H1 (cell line): ENCODE measurements around the gene RARRES1. TPM values are rescaled to one million over a fixed set of nuclear protein-coding genes. Genes with fewer than 3 reads are reported as not detected.

Source experiments
- BCL11A ChIP-seq, 2 experiments: IDR thresholded peaks; one replicate each; pipeline ENCODE4 v1.6.1; 2011; ENCODE audit warnings: low read depth in 2 of 2, low read length in 2 of 2, mild to moderate bottlenecking in 2 of 2
- CHD2 ChIP-seq: IDR thresholded peaks from 2 replicates; pipeline ENCODE4 v1.6.1; 2012; ENCODE audit warnings: low read length, improper control_type of control experiment
- EGR1 ChIP-seq: IDR thresholded peaks from 2 replicates; pipeline ENCODE4 v1.6.1; 2011; ENCODE audit warnings: low read depth, low read length, borderline replicate concordance
- HDAC2 ChIP-seq, 2 experiments: fragments of 300-600 bp in 1 of 2; sonication (generic) in 1 of 2; IDR thresholded peaks; 2 replicates each; pipeline ENCODE4 v1.6.1; 2011 to 2012; ENCODE audit warnings: low read depth in 2 of 2, low read length in 2 of 2, mild to moderate bottlenecking in 2 of 2, moderate library complexity in 2 of 2, borderline replicate concordance in 1 of 2, inconsistent platforms in 1 of 2
- SIX5 ChIP-seq: IDR thresholded peaks from 2 replicates; pipeline ENCODE4 v1.6.1; 2011; ENCODE audit warnings: mild to moderate bottlenecking, low read depth, low read length
- TAF1 ChIP-seq: IDR thresholded peaks from 2 replicates; pipeline ENCODE4 v1.6.1; 2011; ENCODE audit warnings: mild to moderate bottlenecking, low read depth, low read length
- TEAD4 ChIP-seq: IDR thresholded peaks from 2 replicates; pipeline ENCODE4 v1.6.1; 2012; ENCODE audit warnings: low read depth, low read length, inconsistent platforms, mixed read lengths
- polyA plus RNA-seq, 7 experiments: library from polyadenylated mRNA; depleted of rRNA in 3 of 7; stranded (reverse) in 5 of 7; unstranded in 2 of 7; fragments of >200 nt in 5 of 7; fragments of 200-250 nt in 2 of 7; gene quantifications; 1 replicate in 5 of 7; 2 replicates in 1 of 7; 4 replicates in 1 of 7; pipeline versions ENCODE4 v1.2.1 to v1.2.3, GENCODE V29; 2011 to 2013; ENCODE audit warnings: missing spikeins in 2 of 7, mixed read lengths in 2 of 7
- total RNA-seq: library from RNA; stranded (reverse); fragmentation: NEBNext Ultra II Directional; extraction: Animal tissue kit (Norgen Biotek cat#: 25700); gene quantifications from 2 replicates; pipeline ENCODE4 v1.2.1, GENCODE V29; 2021
- TF ChIP-seq, protein P1 (sequence below): fragments of 300-600 bp; sonication (generic); IDR thresholded peaks from 2 replicates; pipeline ENCODE4 v1.7.1; 2012; ENCODE audit warnings: low read length, moderate library complexity, mild to moderate bottlenecking, inconsistent platforms; ENCODE audit not compliant: insufficient replicate concordance
- TF ChIP-seq, protein P2 (sequence below): IDR thresholded peaks from 2 replicates; pipeline ENCODE4 v1.6.1; 2011; ENCODE audit warnings: low read depth, mild to moderate bottlenecking, low read length; ENCODE audit not compliant: insufficient read depth

The RARRES1 gene
- total and polyA plus RNA-seq, 2 of the 8 experiments (the other 6 are each of a cell fraction or from before 2014, with no cell fraction given), result 0.26 to 0.71 TPM

DNA sequence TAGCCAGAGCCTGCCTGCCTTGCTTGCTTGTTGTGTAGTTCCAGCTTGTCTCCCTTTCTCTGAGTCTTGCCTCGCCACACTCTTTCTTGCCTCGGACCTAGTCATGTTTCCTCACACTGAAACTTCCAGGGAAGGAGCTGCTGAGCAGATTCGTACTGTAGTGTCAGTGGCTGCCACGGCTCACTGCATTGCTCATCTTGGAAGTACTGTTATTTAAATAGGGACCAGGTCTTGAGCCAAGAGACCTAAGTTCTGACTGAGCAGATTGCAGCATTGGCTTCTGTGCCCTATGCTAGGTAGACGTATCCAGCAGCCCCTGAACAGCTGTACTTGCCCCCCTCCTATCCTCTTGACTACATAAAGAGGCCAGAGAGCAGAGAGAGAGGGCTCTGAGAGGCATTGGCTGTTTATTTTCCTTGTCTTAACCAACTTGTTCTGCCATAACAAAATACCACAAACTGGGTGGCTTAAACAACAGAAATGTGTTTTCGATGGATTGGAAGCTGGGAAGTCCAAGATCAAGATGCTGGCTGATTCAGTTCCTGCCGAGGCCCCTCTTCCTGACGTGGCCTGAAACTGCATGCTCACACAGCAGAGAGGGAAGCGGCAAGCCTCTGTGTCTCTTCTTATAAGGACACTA lies 5.8 kb upstream of the RARRES1 start (continued):
- TF ChIP-seq, protein P1, sequence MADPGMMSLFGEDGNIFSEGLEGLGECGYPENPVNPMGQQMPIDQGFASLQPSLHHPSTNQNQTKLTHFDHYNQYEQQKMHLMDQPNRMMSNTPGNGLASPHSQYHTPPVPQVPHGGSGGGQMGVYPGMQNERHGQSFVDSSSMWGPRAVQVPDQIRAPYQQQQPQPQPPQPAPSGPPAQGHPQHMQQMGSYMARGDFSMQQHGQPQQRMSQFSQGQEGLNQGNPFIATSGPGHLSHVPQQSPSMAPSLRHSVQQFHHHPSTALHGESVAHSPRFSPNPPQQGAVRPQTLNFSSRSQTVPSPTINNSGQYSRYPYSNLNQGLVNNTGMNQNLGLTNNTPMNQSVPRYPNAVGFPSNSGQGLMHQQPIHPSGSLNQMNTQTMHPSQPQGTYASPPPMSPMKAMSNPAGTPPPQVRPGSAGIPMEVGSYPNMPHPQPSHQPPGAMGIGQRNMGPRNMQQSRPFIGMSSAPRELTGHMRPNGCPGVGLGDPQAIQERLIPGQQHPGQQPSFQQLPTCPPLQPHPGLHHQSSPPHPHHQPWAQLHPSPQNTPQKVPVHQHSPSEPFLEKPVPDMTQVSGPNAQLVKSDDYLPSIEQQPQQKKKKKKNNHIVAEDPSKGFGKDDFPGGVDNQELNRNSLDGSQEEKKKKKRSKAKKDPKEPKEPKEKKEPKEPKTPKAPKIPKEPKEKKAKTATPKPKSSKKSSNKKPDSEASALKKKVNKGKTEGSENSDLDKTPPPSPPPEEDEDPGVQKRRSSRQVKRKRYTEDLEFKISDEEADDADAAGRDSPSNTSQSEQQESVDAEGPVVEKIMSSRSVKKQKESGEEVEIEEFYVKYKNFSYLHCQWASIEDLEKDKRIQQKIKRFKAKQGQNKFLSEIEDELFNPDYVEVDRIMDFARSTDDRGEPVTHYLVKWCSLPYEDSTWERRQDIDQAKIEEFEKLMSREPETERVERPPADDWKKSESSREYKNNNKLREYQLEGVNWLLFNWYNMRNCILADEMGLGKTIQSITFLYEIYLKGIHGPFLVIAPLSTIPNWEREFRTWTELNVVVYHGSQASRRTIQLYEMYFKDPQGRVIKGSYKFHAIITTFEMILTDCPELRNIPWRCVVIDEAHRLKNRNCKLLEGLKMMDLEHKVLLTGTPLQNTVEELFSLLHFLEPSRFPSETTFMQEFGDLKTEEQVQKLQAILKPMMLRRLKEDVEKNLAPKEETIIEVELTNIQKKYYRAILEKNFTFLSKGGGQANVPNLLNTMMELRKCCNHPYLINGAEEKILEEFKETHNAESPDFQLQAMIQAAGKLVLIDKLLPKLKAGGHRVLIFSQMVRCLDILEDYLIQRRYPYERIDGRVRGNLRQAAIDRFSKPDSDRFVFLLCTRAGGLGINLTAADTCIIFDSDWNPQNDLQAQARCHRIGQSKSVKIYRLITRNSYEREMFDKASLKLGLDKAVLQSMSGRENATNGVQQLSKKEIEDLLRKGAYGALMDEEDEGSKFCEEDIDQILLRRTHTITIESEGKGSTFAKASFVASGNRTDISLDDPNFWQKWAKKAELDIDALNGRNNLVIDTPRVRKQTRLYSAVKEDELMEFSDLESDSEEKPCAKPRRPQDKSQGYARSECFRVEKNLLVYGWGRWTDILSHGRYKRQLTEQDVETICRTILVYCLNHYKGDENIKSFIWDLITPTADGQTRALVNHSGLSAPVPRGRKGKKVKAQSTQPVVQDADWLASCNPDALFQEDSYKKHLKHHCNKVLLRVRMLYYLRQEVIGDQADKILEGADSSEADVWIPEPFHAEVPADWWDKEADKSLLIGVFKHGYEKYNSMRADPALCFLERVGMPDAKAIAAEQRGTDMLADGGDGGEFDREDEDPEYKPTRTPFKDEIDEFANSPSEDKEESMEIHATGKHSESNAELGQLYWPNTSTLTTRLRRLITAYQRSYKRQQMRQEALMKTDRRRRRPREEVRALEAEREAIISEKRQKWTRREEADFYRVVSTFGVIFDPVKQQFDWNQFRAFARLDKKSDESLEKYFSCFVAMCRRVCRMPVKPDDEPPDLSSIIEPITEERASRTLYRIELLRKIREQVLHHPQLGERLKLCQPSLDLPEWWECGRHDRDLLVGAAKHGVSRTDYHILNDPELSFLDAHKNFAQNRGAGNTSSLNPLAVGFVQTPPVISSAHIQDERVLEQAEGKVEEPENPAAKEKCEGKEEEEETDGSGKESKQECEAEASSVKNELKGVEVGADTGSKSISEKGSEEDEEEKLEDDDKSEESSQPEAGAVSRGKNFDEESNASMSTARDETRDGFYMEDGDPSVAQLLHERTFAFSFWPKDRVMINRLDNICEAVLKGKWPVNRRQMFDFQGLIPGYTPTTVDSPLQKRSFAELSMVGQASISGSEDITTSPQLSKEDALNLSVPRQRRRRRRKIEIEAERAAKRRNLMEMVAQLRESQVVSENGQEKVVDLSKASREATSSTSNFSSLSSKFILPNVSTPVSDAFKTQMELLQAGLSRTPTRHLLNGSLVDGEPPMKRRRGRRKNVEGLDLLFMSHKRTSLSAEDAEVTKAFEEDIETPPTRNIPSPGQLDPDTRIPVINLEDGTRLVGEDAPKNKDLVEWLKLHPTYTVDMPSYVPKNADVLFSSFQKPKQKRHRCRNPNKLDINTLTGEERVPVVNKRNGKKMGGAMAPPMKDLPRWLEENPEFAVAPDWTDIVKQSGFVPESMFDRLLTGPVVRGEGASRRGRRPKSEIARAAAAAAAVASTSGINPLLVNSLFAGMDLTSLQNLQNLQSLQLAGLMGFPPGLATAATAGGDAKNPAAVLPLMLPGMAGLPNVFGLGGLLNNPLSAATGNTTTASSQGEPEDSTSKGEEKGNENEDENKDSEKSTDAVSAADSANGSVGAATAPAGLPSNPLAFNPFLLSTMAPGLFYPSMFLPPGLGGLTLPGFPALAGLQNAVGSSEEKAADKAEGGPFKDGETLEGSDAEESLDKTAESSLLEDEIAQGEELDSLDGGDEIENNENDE, result no peak
- TF ChIP-seq CHD2 (no peak), EGR1 (no peak), BCL11A (IDR thresholded peaks at IDR 0.05; ENCODE audit: low read depth in 2 of 2, low read length in 2 of 2) (no peak), HDAC2 (IDR thresholded peaks at IDR 0.05; ENCODE audit: borderline replicate concordance in 1 of 2, low read depth in 2 of 2, low read length in 2 of 2) (no peak), TEAD4 (no peak), TAF1 (no peak), SIX5 (no peak)
- TF ChIP-seq, protein P2, sequence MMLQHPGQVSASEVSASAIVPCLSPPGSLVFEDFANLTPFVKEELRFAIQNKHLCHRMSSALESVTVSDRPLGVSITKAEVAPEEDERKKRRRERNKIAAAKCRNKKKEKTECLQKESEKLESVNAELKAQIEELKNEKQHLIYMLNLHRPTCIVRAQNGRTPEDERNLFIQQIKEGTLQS, result no peak
- TF ChIP-seq, all 59 proteins: peak for 0
